K562 (cell line): ENCODE measurements around the gene SNUPN. TPM values are rescaled to one million over a fixed set of nuclear protein-coding genes. Genes with fewer than 3 reads are reported as not detected.

ENCODE experiments used
- ATF1 ChIP-seq, 2 experiments: fragments of 450-650 bp in 1 of 2; IDR thresholded peaks; 2 replicates each; pipeline ENCODE4 v1.6.1; 2016; ENCODE audit warnings: missing compliant biosample characterization in 1 of 2, missing genetic modification characterization in 1 of 2
- CBFA2T3 ChIP-seq: fragments of 450-650 bp; IDR thresholded peaks from 2 replicates; pipeline ENCODE4 v1.6.1; 2017
- CREM ChIP-seq: IDR thresholded peaks from 2 replicates; pipeline ENCODE4 v1.6.1; 2014; ENCODE audit warnings: antibody characterized with exemption, low read depth
- CXXC5 ChIP-seq: fragments of 250-450 bp; sonication (Bioruptor Pico); IDR thresholded peaks from 2 replicates; pipeline ENCODE4 v1.8.0; 2022; ENCODE audit warnings: inconsistent platforms, mild to moderate bottlenecking, moderate library complexity
- EZH2 ChIP-seq: IDR thresholded peaks from 2 replicates; pipeline ENCODE4 v1.6.1; 2012; ENCODE audit warnings: low read depth, mild to moderate bottlenecking, inconsistent platforms, low read length, borderline replicate concordance
- JUN ChIP-seq, 2 experiments: sonication (generic) in 1 of 2; formaldehyde crosslinking in 1 of 2; IDR thresholded peaks; 2 replicates each; pipeline versions ENCODE4 v1.6.1 to v1.8.0; 2012 to 2022; ENCODE audit warnings: borderline replicate concordance in 2 of 2, mild to moderate bottlenecking in 2 of 2, improper control_type of control experiment in 1 of 2, low read depth in 1 of 2, low read length in 1 of 2, missing genetic modification reagents in 1 of 2
- JUND ChIP-seq, 2 experiments: IDR thresholded peaks; 2 replicates in 1 of 2; 3 replicates in 1 of 2; pipeline ENCODE4 v1.6.1; 2011; ENCODE audit warnings: borderline replicate concordance in 2 of 2, low read depth in 2 of 2, low read length in 2 of 2, improper control_type of control experiment in 1 of 2, missing biosample characterization in 1 of 2, missing genetic modification characterization in 1 of 2, missing genetic modification reagents in 1 of 2
- MEIS2 ChIP-seq: fragments of 450-650 bp; IDR thresholded peaks from 2 replicates; pipeline ENCODE4 v1.6.1; 2014; ENCODE audit warnings: mild to moderate bottlenecking; ENCODE audit not compliant: partially characterized antibody
- MTA1 ChIP-seq: fragments of 450-650 bp; IDR thresholded peaks from 2 replicates; pipeline ENCODE4 v1.6.1; 2017; ENCODE audit warnings: borderline replicate concordance
- NCOA1 ChIP-seq: fragments of 450-650 bp; IDR thresholded peaks from 2 replicates; pipeline ENCODE4 v1.6.1; 2016; ENCODE audit warnings: low read depth
- NCOR1 ChIP-seq: fragments of 450-650 bp; IDR thresholded peaks from 2 replicates; pipeline ENCODE4 v1.6.1; 2016; ENCODE audit warnings: mild to moderate bottlenecking, moderate library complexity
- NEUROD1 ChIP-seq: fragments of 150-350 bp; IDR thresholded peaks from 2 replicates; pipeline ENCODE4 v1.6.1; 2014; ENCODE audit warnings: borderline replicate concordance, low read length, low read depth; ENCODE audit not compliant: partially characterized antibody
- POLR2AphosphoS2 ChIP-seq: IDR thresholded peaks from 2 replicates; pipeline ENCODE4 v1.6.1; 2012; ENCODE audit warnings: low read length, improper control_type of control experiment
- RBM39 ChIP-seq: fragments of 200-400 bp; formaldehyde crosslinking; optimal IDR thresholded peaks from 2 replicates; pipeline ENCODE3; 2018; ENCODE audit warnings: low read depth, low read length
- SMARCA5 ChIP-seq: fragments of 450-650 bp; IDR thresholded peaks from 2 replicates; pipeline ENCODE4 v1.6.1; 2016
- SMARCC2 ChIP-seq: fragments of 450-650 bp; IDR thresholded peaks from 2 replicates; pipeline ENCODE4 v1.6.1; 2017; ENCODE audit warnings: antibody characterized with exemption, moderate library complexity, mild to moderate bottlenecking, low read depth
- SNRNP70 ChIP-seq: fragments of 200-400 bp; formaldehyde crosslinking; optimal IDR thresholded peaks from 2 replicates; pipeline ENCODE3; 2017; ENCODE audit warnings: low read depth, low read length
- ZNF146 ChIP-seq: IDR thresholded peaks from one replicate; pipeline ENCODE4 v1.6.1; 2018; ENCODE audit warnings: missing compliant biosample characterization; ENCODE audit not compliant: unreplicated experiment
- ZNF431 ChIP-seq: sonication (generic); formaldehyde crosslinking; IDR thresholded peaks from 2 replicates; pipeline ENCODE4 v1.8.0; 2022; ENCODE audit warnings: mild to moderate bottlenecking, missing genetic modification reagents
- polyA plus RNA-seq, 8 experiments: library from polyadenylated mRNA; depleted of rRNA in 4 of 8; stranded (reverse) in 5 of 8; unstranded in 3 of 8; fragments of >200 nt; fragmentation: Nextera tagmentation in 2 of 8; fragmentation: Illumina TruSeq in 1 of 8; extraction: Ambion mirVana in 2 of 8; extraction: Trizol in 1 of 8; gene quantifications; 2 replicates each; pipeline versions ENCODE4 v1.2.1 to v1.2.3, GENCODE V29; 2011 to 2014; ENCODE audit warnings: inconsistent platforms in 1 of 8, missing spikeins in 1 of 8
- total RNA-seq, 7 experiments: library from RNA; depleted of rRNA in 6 of 7; stranded (reverse); fragments of >200 nt in 6 of 7; fragmentation: Illumina TruSeq in 2 of 7; extraction: Trizol in 2 of 7; gene quantifications; 2 replicates each; pipeline versions ENCODE4 v1.2.1 to v1.2.3, GENCODE V29; 2011 to 2021; ENCODE audit warnings: low replicate concordance in 1 of 7
- TF ChIP-seq, protein P1 (sequence below): sonication (generic); formaldehyde crosslinking; IDR thresholded peaks from 2 replicates; pipeline ENCODE4 v1.8.1; 2023; ENCODE audit warnings: mild to moderate bottlenecking, missing genetic modification reagents
- TF ChIP-seq, protein P2 (sequence below): fragments of 150-350 bp; conservative IDR thresholded peaks from 2 replicates; pipeline ENCODE4 v1.6.1; 2014; ENCODE audit warnings: low read length

Gene SNUPN
- total and polyA plus RNA-seq, 9 of the 15 experiments (the other 6 are each of a cell fraction or from before 2014, with no cell fraction given): 32.2 to 78.3 (median 40.0) TPM

- TF ChIP-seq, protein P1, sequence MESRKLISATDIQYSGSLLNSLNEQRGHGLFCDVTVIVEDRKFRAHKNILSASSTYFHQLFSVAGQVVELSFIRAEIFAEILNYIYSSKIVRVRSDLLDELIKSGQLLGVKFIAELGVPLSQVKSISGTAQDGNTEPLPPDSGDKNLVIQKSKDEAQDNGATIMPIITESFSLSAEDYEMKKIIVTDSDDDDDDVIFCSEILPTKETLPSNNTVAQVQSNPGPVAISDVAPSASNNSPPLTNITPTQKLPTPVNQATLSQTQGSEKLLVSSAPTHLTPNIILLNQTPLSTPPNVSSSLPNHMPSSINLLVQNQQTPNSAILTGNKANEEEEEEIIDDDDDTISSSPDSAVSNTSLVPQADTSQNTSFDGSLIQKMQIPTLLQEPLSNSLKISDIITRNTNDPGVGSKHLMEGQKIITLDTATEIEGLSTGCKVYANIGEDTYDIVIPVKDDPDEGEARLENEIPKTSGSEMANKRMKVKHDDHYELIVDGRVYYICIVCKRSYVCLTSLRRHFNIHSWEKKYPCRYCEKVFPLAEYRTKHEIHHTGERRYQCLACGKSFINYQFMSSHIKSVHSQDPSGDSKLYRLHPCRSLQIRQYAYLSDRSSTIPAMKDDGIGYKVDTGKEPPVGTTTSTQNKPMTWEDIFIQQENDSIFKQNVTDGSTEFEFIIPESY (CRISPR knock-in tag): 0 out of 2 replicates have a peak, but pooled peaks have one; percentile 18
- TF ChIP-seq ATF1 (CRISPR knock-in tag; IDR thresholded peaks at IDR 0.05) (no peak), ATF1 (tag; IDR thresholded peaks at IDR 0.05) (peak; percentile 62; the same call in 1 of the 2 replicates), NCOA1 (peak; percentile 69), ZNF431 (no peak), POLR2AphosphoS2 (no peak), RBM39 (peak; percentile 53), JUN (IDR thresholded peaks at IDR 0.05; ENCODE audit: borderline replicate concordance, low read depth, low read length) (peak; percentile 96), JUN (CRISPR knock-in tag; IDR thresholded peaks at IDR 0.05; ENCODE audit: borderline replicate concordance) (no peak), EZH2 (no peak), MEIS2 (peak; percentile 24), CBFA2T3 (peak; percentile 56), SMARCA5 (peak; percentile 53; the same call in 1 of the 2 replicates), ZNF146 (CRISPR knock-in tag) (no peak), NCOR1 (peak; percentile 64), SMARCC2 (peak; percentile 79), CXXC5 (peak; percentile 26), NEUROD1 (peak; percentile 81), SNRNP70 (no peak), CREM (peak; percentile 70; the same call in 1 of the 2 replicates), JUND (IDR thresholded peaks at IDR 0.05; ENCODE audit: borderline replicate concordance, low read depth, low read length) (peak; percentile 99), JUND (tag; IDR thresholded peaks at IDR 0.05; ENCODE audit: borderline replicate concordance, low read depth, low read length) (peak; percentile 97; the same call in 2 of the 3 replicates), MTA1 (0 out of 2 replicates have a peak, but pooled peaks have one; percentile 60)
- TF ChIP-seq, protein P2, sequence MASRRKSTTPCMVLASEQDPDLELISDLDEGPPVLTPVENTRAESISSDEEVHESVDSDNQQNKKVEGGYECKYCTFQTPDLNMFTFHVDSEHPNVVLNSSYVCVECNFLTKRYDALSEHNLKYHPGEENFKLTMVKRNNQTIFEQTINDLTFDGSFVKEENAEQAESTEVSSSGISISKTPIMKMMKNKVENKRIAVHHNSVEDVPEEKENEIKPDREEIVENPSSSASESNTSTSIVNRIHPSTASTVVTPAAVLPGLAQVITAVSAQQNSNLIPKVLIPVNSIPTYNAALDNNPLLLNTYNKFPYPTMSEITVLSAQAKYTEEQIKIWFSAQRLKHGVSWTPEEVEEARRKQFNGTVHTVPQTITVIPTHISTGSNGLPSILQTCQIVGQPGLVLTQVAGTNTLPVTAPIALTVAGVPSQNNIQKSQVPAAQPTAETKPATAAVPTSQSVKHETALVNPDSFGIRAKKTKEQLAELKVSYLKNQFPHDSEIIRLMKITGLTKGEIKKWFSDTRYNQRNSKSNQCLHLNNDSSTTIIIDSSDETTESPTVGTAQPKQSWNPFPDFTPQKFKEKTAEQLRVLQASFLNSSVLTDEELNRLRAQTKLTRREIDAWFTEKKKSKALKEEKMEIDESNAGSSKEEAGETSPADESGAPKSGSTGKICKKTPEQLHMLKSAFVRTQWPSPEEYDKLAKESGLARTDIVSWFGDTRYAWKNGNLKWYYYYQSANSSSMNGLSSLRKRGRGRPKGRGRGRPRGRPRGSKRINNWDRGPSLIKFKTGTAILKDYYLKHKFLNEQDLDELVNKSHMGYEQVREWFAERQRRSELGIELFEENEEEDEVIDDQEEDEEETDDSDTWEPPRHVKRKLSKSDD: no peak
Measured at GRCh38 chr15:75650908-75651809, 25.6 kb upstream of the SNUPN start (continued).
